Right kidney (tissue), 1 donor: ENCODE results near the gene CCDC92.

Experiments
- DNase-seq: peaks from one replicate; pipeline ENCODE4 v3.0.0-alpha.2; 2016

CCDC92 gene

GRCh38 chr12:123886931-123887582 is 85.6 kb downstream of the CCDC92 start:
- no peak for DNase-seq

DNA sequence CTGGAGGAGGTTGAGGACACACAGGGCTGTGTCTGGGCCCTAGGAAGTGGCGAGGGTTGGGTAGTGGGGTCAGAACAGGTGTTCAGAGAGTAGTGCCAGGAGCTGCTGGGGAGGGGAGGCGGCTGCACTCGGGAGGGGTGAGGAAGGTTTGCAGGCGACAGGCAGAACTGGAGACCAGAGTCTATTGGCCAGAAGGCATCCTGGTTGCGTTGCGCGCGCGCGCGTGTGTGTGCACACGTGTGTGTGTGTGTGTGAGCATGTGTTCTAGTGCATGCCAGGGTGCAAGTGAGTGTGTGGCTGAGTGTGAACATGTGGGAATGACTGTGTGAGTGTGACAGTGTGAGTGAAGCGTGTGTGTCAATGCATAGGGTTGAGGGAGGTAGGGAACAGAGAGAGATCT is 86.4 kb downstream of the CCDC92 start:
- no peak for DNase-seq
